Loucy (cell line): ENCODE results near the gene IQCE.
A peak's percentile ranks its signal among the peaks of the same experiment; 100 is the strongest.

Source experiments
- H2AFZ ChIP-seq: fragments of 200-600 bp; sonication (generic); 2 replicates; pipeline ENCODE4 v1.6.0; 2016; ENCODE audit warnings: antibody characterized with exemption, mild to moderate bottlenecking, low read length, moderate library complexity
- H3F3A ChIP-seq: fragments of 200-600 bp; 2 replicates; pipeline ENCODE4 v1.6.0; 2016; ENCODE audit warnings: antibody characterized with exemption, low read depth, mild to moderate bottlenecking
- H3K27me3 ChIP-seq: fragments of 200-600 bp; sonication (generic); 2 replicates; pipeline ENCODE4 v1.6.1; 2014; ENCODE audit warnings: low read length, mild to moderate bottlenecking; ENCODE audit not compliant: insufficient read depth, poor library complexity, severe bottlenecking
- H3K36me3 ChIP-seq: fragments of 200-600 bp; sonication (generic); 2 replicates; pipeline ENCODE4 v1.6.1; 2016; ENCODE audit warnings: low read length; ENCODE audit not compliant: insufficient read depth
- H3K4me1 ChIP-seq: fragments of 200-600 bp; sonication (generic); 2 replicates; pipeline ENCODE4 v1.5.1; 2014; ENCODE audit warnings: low read length, mild to moderate bottlenecking; ENCODE audit not compliant: insufficient read depth, poor library complexity, severe bottlenecking
- H3K4me2 ChIP-seq: fragments of 200-600 bp; sonication (generic); 2 replicates; pipeline ENCODE4 v1.6.0; 2014; ENCODE audit warnings: antibody characterized with exemption, low read length, low read depth, mild to moderate bottlenecking; ENCODE audit not compliant: poor library complexity, severe bottlenecking
- H3K4me3 ChIP-seq: fragments of 200-600 bp; sonication (generic); 2 replicates; pipeline ENCODE4 v1.5.1; 2014; ENCODE audit warnings: low read length, mild to moderate bottlenecking, mixed read lengths; ENCODE audit not compliant: poor library complexity, severe bottlenecking
- H3K79me2 ChIP-seq: fragments of 200-600 bp; sonication (generic); 2 replicates; pipeline ENCODE4 v1.6.1; 2014; ENCODE audit warnings: low read length; ENCODE audit not compliant: insufficient read depth
- H3K9ac ChIP-seq: fragments of 200-600 bp; sonication (generic); 2 replicates; pipeline ENCODE4 v1.6.0; 2014; ENCODE audit warnings: mild to moderate bottlenecking, low read depth, low read length, moderate library complexity; ENCODE audit not compliant: poor library complexity, severe bottlenecking
- H3K9me2 ChIP-seq: fragments of 200-600 bp; sonication (generic); replicated peaks from 2 replicates; pipeline ENCODE4 v1.6.1; 2016; ENCODE audit warnings: low read depth, low read length, mixed read lengths
- H3K9me3 ChIP-seq: fragments of 200-600 bp; sonication (generic); 2 replicates; pipeline ENCODE4 v1.6.1; 2014; ENCODE audit warnings: mild to moderate bottlenecking, antibody characterized with exemption, low read length, low read depth; ENCODE audit not compliant: insufficient read depth
- H4K20me1 ChIP-seq: fragments of 200-600 bp; sonication (generic); 2 replicates; pipeline ENCODE4 v1.6.0; 2014; ENCODE audit warnings: antibody characterized with exemption, low read length, mild to moderate bottlenecking; ENCODE audit not compliant: insufficient read depth, poor library complexity, severe bottlenecking
- CTCF ChIP-seq: fragments of 200-600 bp; sonication (generic); conservative IDR thresholded peaks from 2 replicates; pipeline ENCODE4 v1.5.1; 2014; ENCODE audit warnings: mild to moderate bottlenecking, antibody characterized with exemption, low read length
- EZH2phosphoT487 ChIP-seq: fragments of 200-600 bp; IDR thresholded peaks from 2 replicates; pipeline ENCODE4 v1.6.1; 2018; ENCODE audit warnings: antibody characterized with exemption, mild to moderate bottlenecking, moderate library complexity, borderline replicate concordance

IQCE gene

GRCh38 chr7:2558629-2559282 lies at the start of gene IQCE:
Gene IQCE (plus strand): TSS chr7:2558979. CDS start chr7:2559182, 203 bp downstream.
- H3K79me2 ChIP-seq: peaks cover 16% of the 10 kb centered on the region

GRCh38 chr7:2509298-2509906 lies 49.4 kb upstream of the IQCE start:
- Histone ChIP-seq H3K4me2 (peak overlapping the region; percentile 95), H3K9ac (no peak overlapping the region)

More at GRCh38 chr7:2558629-2559282, at the start of gene IQCE:
- Histone ChIP-seq H3K9me2 (no peaks in the 10 kb centered on the region), H2AFZ (peak within 1 kb of the TSS; percentile 68), H3K36me3 (no peaks in the 10 kb centered on the region), H4K20me1 (peaks cover 11% of the 10 kb centered on the region), H3K9ac (peak within 1 kb of the TSS; percentile 67), H3K4me3 (peak within 1 kb of the TSS; percentile 77), H3K27me3 (no peaks in the 10 kb centered on the region), H3K9me3 (no peaks in the 10 kb centered on the region), H3F3A (no peaks in the 10 kb centered on the region), H3K4me2 (peak within 1 kb of the TSS; percentile 96), H3K4me1 (peaks cover 22% of the 10 kb centered on the region)
- TF ChIP-seq CTCF (no peak), EZH2phosphoT487 (no peak)

GRCh38 chr7:2510130-2510776 lies 48.5 kb upstream of the IQCE start:
- Histone ChIP-seq H3K9me3 (no peaks in the 10 kb centered on the region), H2AFZ (no peak overlapping the region), H3K4me3 (no peak overlapping the region), H3K79me2 (no peaks in the 10 kb centered on the region), H3K4me1 (peaks cover 27% of the 10 kb centered on the region), H3K27me3 (no peaks in the 10 kb centered on the region), H3K4me2 (no peak overlapping the region), H3K9ac (no peak overlapping the region), H3K9me2 (no peaks in the 10 kb centered on the region), H3F3A (no peaks in the 10 kb centered on the region), H4K20me1 (no peaks in the 10 kb centered on the region), H3K36me3 (no peaks in the 10 kb centered on the region)
- TF ChIP-seq CTCF (no peak), EZH2phosphoT487 (no peak)

More at GRCh38 chr7:2509298-2509906, 49.4 kb upstream of the IQCE start:
- no peaks in the 10 kb centered on the region for H3K9me2 ChIP-seq
- no peaks in the 10 kb centered on the region for H3K79me2 ChIP-seq
- H4K20me1 ChIP-seq: no peaks in the 10 kb centered on the region
- H3K4me3 ChIP-seq: peak overlapping the region; percentile 70
- peaks cover 27% of the 10 kb centered on the region for H3K4me1 ChIP-seq
- H3K27me3 ChIP-seq: no peaks in the 10 kb centered on the region
- no peaks in the 10 kb centered on the region for H3K9me3 ChIP-seq
- TF ChIP-seq EZH2phosphoT487: no peak
- no peak for TF ChIP-seq CTCF
- no peak overlapping the region for H2AFZ ChIP-seq
- no peaks in the 10 kb centered on the region for H3K36me3 ChIP-seq
- no peaks in the 10 kb centered on the region for H3F3A ChIP-seq
